ENCODE measurements around the gene RHBDL2. TPM values are rescaled to one million over a fixed set of nuclear protein-coding genes. Genes with fewer than 3 reads are reported as not detected.

Gene RHBDL2
- total and polyA plus RNA-seq, 9 of the 15 experiments (the other 6 are each of a cell fraction or from before 2014, with no cell fraction given), result not detected

DNA sequence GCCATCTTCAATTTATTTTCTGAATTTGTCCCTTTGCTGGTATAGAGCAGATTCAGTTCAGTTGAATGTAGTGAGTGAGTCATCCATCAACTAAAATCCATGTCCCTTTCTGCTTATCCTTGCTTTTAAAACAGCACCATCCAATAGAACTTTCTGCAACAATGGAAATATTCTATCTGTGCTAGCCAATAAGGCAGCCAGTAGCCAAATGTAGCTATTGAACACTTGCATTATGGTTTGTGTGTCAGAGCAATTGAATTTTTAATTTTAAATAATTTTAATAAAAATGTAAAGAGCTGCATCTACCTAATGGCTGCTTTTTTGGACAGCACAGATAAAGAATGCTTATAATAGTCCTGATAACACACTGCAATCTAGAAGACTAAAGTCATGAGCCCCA is 60.1 kb downstream of the RHBDL2 start, which contains the start of gene GJA9:
TSS of gene GJA9 (minus strand) at position 101 of the 400 bp plus-strand sequence. CDS start 5,489 bp downstream, outside the sequence.
- intact Hi-C loops (cut with micrococcal nuclease), result no loop called here
- no peaks in the 10 kb centered on the region for H3K9me3 ChIP-seq (replicated peaks; ENCODE audit: control insufficient read depth, insufficient read depth, low read depth, low read length)
- in situ Hi-C loops (cut with MboI), result no loop called here
- peaks cover 6 to 8% of the 10 kb centered on the region in 2 experiments; a peak in 3 of 5 replicates for H3K27me3 ChIP-seq (ENCODE audit: control insufficient read depth in 2 of 2, insufficient read depth in 2 of 2, low read length in 2 of 2)
- no peaks in the 10 kb centered on the region for H3K9me1 ChIP-seq (ENCODE audit: control insufficient read depth, insufficient read depth, low read length)
- no peaks in the 10 kb centered on the region for H4K20me1 ChIP-seq (replicated peaks; ENCODE audit: control insufficient read depth, insufficient read depth, low read length)
- no peaks in the 10 kb centered on the region; a peak in 1 of 5 replicates for H3K4me1 ChIP-seq (replicated peaks in 1 of 2; ENCODE audit: control insufficient read depth in 2 of 2, insufficient read depth in 2 of 2, low read length in 2 of 2)
- no TSS peak for BruUV-seq (replicated peaks)
- no peaks in the 10 kb centered on the region for H3K36me3 ChIP-seq (ENCODE audit: control insufficient read depth, insufficient read depth, low read length)
- no peak for ATAC-seq
- H3K4me3 ChIP-seq, result no peak within 1 kb of the TSS
- no peak within 1 kb of the TSS for H3K9ac ChIP-seq (ENCODE audit: insufficient read depth in 1 of 2, low read depth in 2 of 2, low read length in 2 of 2)
- H2AFZ ChIP-seq (ENCODE audit: low read depth, low read length), result no peak within 1 kb of the TSS
- H3K4me2 ChIP-seq (ENCODE audit: insufficient read depth, low read length), result no peak within 1 kb of the TSS
- ChIA-PET CTCF (ENCODE audit: low intra/inter-chr PET ratio) (no interaction called here), POLR2A (interaction anchor here (0.9 to 1.1 kb wide), 2 partner anchors 10 to 11 kb away, joined by 3 to 4 read pairs; no protein-coding TSS in a partner anchor)
- FAIRE-seq, result no peak
- no peak within 1 kb of the TSS for H3K27ac ChIP-seq (ENCODE audit: extremely low read depth, low read depth, low read length)
- H3K79me2 ChIP-seq (ENCODE audit: control insufficient read depth, insufficient read depth, low read length), result no peaks in the 10 kb centered on the region
- TF ChIP-seq JUND (IDR thresholded peaks at IDR 0.05; ENCODE audit: borderline replicate concordance, low read depth, low read length) (no peak), JUND (tag; IDR thresholded peaks at IDR 0.05; ENCODE audit: borderline replicate concordance, low read depth, low read length) (peak; percentile 26; the same call in 1 of the 3 replicates), ZZZ3 (IDR thresholded peaks at IDR 0.05) (no peak), ELF2 (CRISPR knock-in tag; IDR thresholded peaks at IDR 0.05) (no peak), FOSL1 (tag; conservative IDR thresholded peaks at IDR 0.05) (0 out of 2 replicates have a peak, but pooled peaks have one; percentile 24)
- TF ChIP-seq, protein P1, sequence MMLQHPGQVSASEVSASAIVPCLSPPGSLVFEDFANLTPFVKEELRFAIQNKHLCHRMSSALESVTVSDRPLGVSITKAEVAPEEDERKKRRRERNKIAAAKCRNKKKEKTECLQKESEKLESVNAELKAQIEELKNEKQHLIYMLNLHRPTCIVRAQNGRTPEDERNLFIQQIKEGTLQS (IDR thresholded peaks at IDR 0.05), result peak; percentile 41; the same call in 1 of the 2 replicates
- TF ChIP-seq, protein P1 (CRISPR knock-in tag; conservative IDR thresholded peaks at IDR 0.05), result no peak
- no peak for DNase-seq (ENCODE audit: extremely low read depth in 1 of 4, low spot score in 3 of 4)

Measured in K562 (cell line).